IMR-90 (cell line): ENCODE measurements around the gene B3GNT9. TPM values are rescaled to one million over a fixed set of nuclear protein-coding genes. Genes with fewer than 3 reads are reported as not detected.

Source experiments
- ATAC-seq: fragments of 200-7000 bp; cut with Tn5 transposase; 2 replicates; pipeline ENCODE4 v1.9.1; 2020; ENCODE audit warnings: low read depth, mild to moderate bottlenecking, moderate library complexity
- BruUV-seq: library from RNA; stranded (reverse); fragments of 400-500 nt; replicated peaks from 2 replicates; lab custom pipeline; 2021; lab: Mats Ljungman, UMichigan
- CTCF ChIA-PET: fragments of 300-600 bp; formaldehyde crosslinking; extraction: SDS; loops from one replicate; lab custom pipeline; 2021; ENCODE audit warnings: antibody characterized with exemption; lab: Yijun Ruan, JAX
- POLR2A ChIA-PET: fragments of 300-600 bp; sonication (Branson Sonifier 250); formaldehyde crosslinking; loops from one replicate; lab custom pipeline; 2022; ENCODE audit warnings: antibody characterized with exemption; ENCODE audit not compliant: unreplicated experiment; lab: Charles Lee
- DNase-seq: peaks from one replicate; pipeline ENCODE4 v3.0.0; 2013
- H2AFZ ChIP-seq: replicated peaks from 2 replicates; pipeline ENCODE3; 2013; ENCODE audit warnings: low read length, mild to moderate bottlenecking; ENCODE audit not compliant: poor library complexity
- H2AK5ac ChIP-seq: 2 replicates; pipeline ENCODE4 v1.6.1; 2013; ENCODE audit warnings: low read depth, low read length, inconsistent platforms
- H2AK9ac ChIP-seq: replicated peaks from 2 replicates; pipeline ENCODE3; 2013; ENCODE audit warnings: mild to moderate bottlenecking, low read depth, low read length, moderate library complexity; ENCODE audit not compliant: poor library complexity
- H2BK120ac ChIP-seq: 2 replicates; pipeline ENCODE4 v1.6.1; 2013; ENCODE audit warnings: low read depth, low read length, inconsistent platforms
- H2BK15ac ChIP-seq: 3 replicates; pipeline ENCODE4 v1.6.1; 2013; ENCODE audit warnings: low read depth, low read length, inconsistent platforms
- H2BK20ac ChIP-seq: 2 replicates; pipeline ENCODE4 v1.6.1; 2013; ENCODE audit warnings: low read depth, mild to moderate bottlenecking, inconsistent platforms, low read length, moderate library complexity
- H2BK5ac ChIP-seq: 2 replicates; pipeline ENCODE4 v1.6.1; 2013; ENCODE audit warnings: mild to moderate bottlenecking, low read depth, low read length, inconsistent platforms; ENCODE audit not compliant: poor library complexity, severe bottlenecking
- H3K14ac ChIP-seq: replicated peaks from 2 replicates; pipeline ENCODE4 v1.6.1; 2013; ENCODE audit warnings: low read depth, low read length, inconsistent platforms
- H3K18ac ChIP-seq: 2 replicates; pipeline ENCODE4 v1.6.1; 2013; ENCODE audit warnings: low read depth, low read length, control low read depth
- H3K23ac ChIP-seq: 2 replicates; pipeline ENCODE4 v1.6.1; 2013; ENCODE audit warnings: low read depth, low read length, inconsistent platforms
- H3K27ac ChIP-seq: 2 replicates; pipeline ENCODE4 v1.5.1; 2013; ENCODE audit warnings: mild to moderate bottlenecking, control low read depth, low read length; ENCODE audit not compliant: insufficient read depth
- H3K27me3 ChIP-seq: 2 replicates; pipeline ENCODE4 v1.6.1; 2013; ENCODE audit warnings: low read length; ENCODE audit not compliant: control insufficient read depth, insufficient read depth
- H3K36me3 ChIP-seq: 2 replicates; pipeline ENCODE4 v1.6.1; 2013; ENCODE audit warnings: low read length, mixed read lengths; ENCODE audit not compliant: control insufficient read depth, insufficient read depth
- H3K4ac ChIP-seq: 2 replicates; pipeline ENCODE4 v1.6.1; 2013; ENCODE audit warnings: low read depth, low read length, inconsistent platforms
- H3K4me1 ChIP-seq: 2 replicates; pipeline ENCODE4 v1.6.1; 2013; ENCODE audit warnings: low read length, mixed read lengths; ENCODE audit not compliant: control insufficient read depth, insufficient read depth
- H3K4me2 ChIP-seq: 2 replicates; pipeline ENCODE4 v1.6.1; 2013; ENCODE audit warnings: low read depth, mild to moderate bottlenecking, control low read depth, low read length, moderate library complexity
- H3K4me3 ChIP-seq: 2 replicates; pipeline ENCODE4 v1.5.1; 2013; ENCODE audit warnings: low read depth, mild to moderate bottlenecking, control low read depth, low read length, moderate library complexity; ENCODE audit not compliant: insufficient read depth
- H3K56ac ChIP-seq: 2 replicates; pipeline ENCODE4 v1.6.1; 2013; ENCODE audit warnings: low read length, inconsistent platforms; ENCODE audit not compliant: insufficient read depth; ENCODE audit errors: extremely low read depth
- H3K79me1 ChIP-seq, 2 experiments: 2 replicates each; pipeline ENCODE4 v1.6.1; 2013; ENCODE audit warnings: low read length in 2 of 2, inconsistent platforms in 1 of 2, low read depth in 1 of 2
- H3K9ac ChIP-seq: 2 replicates; pipeline ENCODE4 v1.6.1; 2013; ENCODE audit warnings: low read depth, low read length, control low read depth
- H3K9me1 ChIP-seq: 2 replicates; pipeline ENCODE4 v1.6.1; 2013; ENCODE audit warnings: low read length, inconsistent platforms; ENCODE audit not compliant: insufficient read depth
- H3K9me3 ChIP-seq: 2 replicates; pipeline ENCODE4 v1.6.1; 2013; ENCODE audit warnings: low read length; ENCODE audit not compliant: control insufficient read depth, insufficient read depth
- H4K20me1 ChIP-seq: 2 replicates; pipeline ENCODE4 v1.6.1; 2013; ENCODE audit warnings: low read length, inconsistent platforms; ENCODE audit not compliant: insufficient read depth
- H4K5ac ChIP-seq: 2 replicates; pipeline ENCODE4 v1.6.1; 2013; ENCODE audit warnings: mild to moderate bottlenecking, low read depth, low read length, control low read depth
- H4K8ac ChIP-seq, 2 experiments: 2 replicates each; pipeline ENCODE4 v1.6.1; 2013; ENCODE audit warnings: low read depth in 2 of 2, low read length in 2 of 2, control low read depth in 1 of 2, inconsistent platforms in 1 of 2
- H4K91ac ChIP-seq: 2 replicates; pipeline ENCODE4 v1.6.1; 2013; ENCODE audit warnings: low read depth, low read length, inconsistent platforms; ENCODE audit not compliant: insufficient read depth
- CEBPB ChIP-seq: IDR thresholded peaks from 2 replicates; pipeline ENCODE4 v1.6.1; 2012; ENCODE audit warnings: low read depth, low read length, improper control_type of control experiment
- MAFK ChIP-seq: IDR thresholded peaks from 2 replicates; pipeline ENCODE4 v1.6.1; 2012; ENCODE audit warnings: low read depth, low read length, improper control_type of control experiment
- MXI1 ChIP-seq: IDR thresholded peaks from 2 replicates; pipeline ENCODE4 v1.6.1; 2012; ENCODE audit warnings: low read depth, mild to moderate bottlenecking, low read length, moderate library complexity, borderline replicate concordance
- POLR2A ChIP-seq: IDR thresholded peaks from 2 replicates; pipeline ENCODE4 v1.6.1; 2012; ENCODE audit warnings: mild to moderate bottlenecking, low read depth, low read length
- RAD21 ChIP-seq: IDR thresholded peaks from 2 replicates; pipeline ENCODE4 v1.6.1; 2012; ENCODE audit warnings: low read length, improper control_type of control experiment
- RCOR1 ChIP-seq: IDR thresholded peaks from 2 replicates; pipeline ENCODE4 v1.6.1; 2012; ENCODE audit warnings: mild to moderate bottlenecking, low read length, improper control_type of control experiment; ENCODE audit not compliant: insufficient replicate concordance
- RFX5 ChIP-seq: IDR thresholded peaks from 2 replicates; pipeline ENCODE4 v1.8.0; 2012; ENCODE audit warnings: low read depth, mild to moderate bottlenecking, low read length, moderate library complexity
- USF2 ChIP-seq: fragments of 150-350 bp; IDR thresholded peaks from 2 replicates; pipeline ENCODE4 v1.6.1; 2017; ENCODE audit warnings: mild to moderate bottlenecking, antibody characterized with exemption, low read length, low read depth
- WGBS, 2 experiments: methylation state at CpG; one replicate each; pipeline versions ENCODE4 v1.1.5 to v1.1.7; 2013; ENCODE audit warnings: missing lambda C conversion rate in 2 of 2; ENCODE audit not compliant: insufficient read length in 1 of 2; ENCODE audit errors: extremely low coverage in 2 of 2; 5-methylcytosine and 5-hydroxymethylcytosine counted together
- dilution Hi-C: fragments of 300-500 bp; cut with HindIII; formaldehyde crosslinking; loops from one replicate; pipeline ENCODE4 v1.14.3; 2018; ENCODE audit warnings: low sequenced_read_pairs; ENCODE audit not compliant: unreplicated experiment
- in situ Hi-C: fragments of 300-500 bp; cut with MboI; formaldehyde crosslinking; loops from 3 replicates; pipeline ENCODE4 v1.14.3; 2019; ENCODE audit warnings: low sequenced_read_pairs, inconsistent platforms, mixed read lengths
- intact Hi-C: fragments of 100-400 bp; cut with micrococcal nuclease; formaldehyde crosslinking; loops from 2 replicates; pipeline ENCODE4 v1.10.0; 2022
- polyA plus RNA-seq, 3 experiments: library from polyadenylated mRNA; depleted of rRNA; stranded (reverse); fragments of >200 nt; gene quantifications; 2 replicates each; pipeline ENCODE4 v1.2.3, GENCODE V29; 2012; ENCODE audit warnings: low replicate concordance in 1 of 3
- total RNA-seq: library from RNA; depleted of rRNA; stranded (reverse); fragments of >200 nt; gene quantifications from 2 replicates; pipeline ENCODE4 v1.2.3, GENCODE V29; 2012

Gene B3GNT9
- total and polyA plus RNA-seq, 2 of the 4 experiments (the other 2 are of a cell fraction) = 5.0 to 12.0 TPM

- no TSS peak for BruUV-seq
- DNase-seq = no peak
- ChIA-PET POLR2A (no interaction called here), CTCF (interaction anchor here (0.9 kb wide), 1 partner anchor 27 kb away, joined by 3 read pairs; no protein-coding TSS in a partner anchor)
- no peak overlapping the region for H2BK5ac ChIP-seq
- dilution Hi-C loops = no loop called here
- no peak overlapping the region for H4K91ac ChIP-seq
- peaks cover 5% of the 10 kb centered on the region; the same call in 1 of the 2 replicates for H3K9me1 ChIP-seq
- H4K20me1 ChIP-seq = peaks cover 30% of the 10 kb centered on the region
- H3K18ac ChIP-seq = no peak overlapping the region
- H3K27ac ChIP-seq = no peak overlapping the region
- H3K79me1 ChIP-seq = peaks cover 10 to 25% of the 10 kb centered on the region in 2 experiments; a peak in 2 of 4 replicates
- H3K9ac ChIP-seq = no peak overlapping the region
- no peak for ATAC-seq
- peaks cover 1% of the 10 kb centered on the region; the same call in 1 of the 2 replicates for H3K27me3 ChIP-seq
- no peak overlapping the region for H3K14ac ChIP-seq
- no peak overlapping the region; the same call in 1 of the 2 replicates for H2AK5ac ChIP-seq
- no peak overlapping the region for H2BK15ac ChIP-seq
- no peak overlapping the region for H2AFZ ChIP-seq
- H3K36me3 ChIP-seq = no peaks in the 10 kb centered on the region
- intact Hi-C loops = loop anchor here (10.0 kb wide), 1 partner anchor 263 kb away; no protein-coding TSS in a partner anchor
- no peak overlapping the region for H3K4me2 ChIP-seq
- H4K5ac ChIP-seq = no peak overlapping the region
- H2BK20ac ChIP-seq = no peak overlapping the region
- H2AK9ac ChIP-seq = no peak overlapping the region
- H3K23ac ChIP-seq = no peak overlapping the region
- H3K56ac ChIP-seq = no peak overlapping the region
- H2BK120ac ChIP-seq = no peak overlapping the region
- TF ChIP-seq RFX5 (no peak), MXI1 (no peak), CEBPB (no peak), POLR2A (no peak), RCOR1 (no peak), MAFK (no peak), RAD21 (no peak), USF2 (no peak)
- no peak overlapping the region for H3K4ac ChIP-seq
- H3K4me3 ChIP-seq = no peak overlapping the region
- in situ Hi-C loops = loop anchor here (5.0 kb wide), 1 partner anchor 196 kb away; the partner anchor contains the start of gene CES3
- WGBS, 2 experiments = 41% methylated on average over 2 of the region's 7 CpGs; no CpG with 5 or more reads in 1 of the 2 experiments
- peaks cover 6% of the 10 kb centered on the region; the same call in 1 of the 2 replicates for H3K4me1 ChIP-seq
- H4K8ac ChIP-seq = no peak overlapping the region
- no peaks in the 10 kb centered on the region for H3K9me3 ChIP-seq
Measured at GRCh38 chr16:67157892-67158635, 7.3 kb upstream of the B3GNT9 start.
